Measurements from ENCODE around the gene NCOA6.
A peak's percentile ranks its signal among the peaks of the same experiment; 100 is the strongest.

DNA sequence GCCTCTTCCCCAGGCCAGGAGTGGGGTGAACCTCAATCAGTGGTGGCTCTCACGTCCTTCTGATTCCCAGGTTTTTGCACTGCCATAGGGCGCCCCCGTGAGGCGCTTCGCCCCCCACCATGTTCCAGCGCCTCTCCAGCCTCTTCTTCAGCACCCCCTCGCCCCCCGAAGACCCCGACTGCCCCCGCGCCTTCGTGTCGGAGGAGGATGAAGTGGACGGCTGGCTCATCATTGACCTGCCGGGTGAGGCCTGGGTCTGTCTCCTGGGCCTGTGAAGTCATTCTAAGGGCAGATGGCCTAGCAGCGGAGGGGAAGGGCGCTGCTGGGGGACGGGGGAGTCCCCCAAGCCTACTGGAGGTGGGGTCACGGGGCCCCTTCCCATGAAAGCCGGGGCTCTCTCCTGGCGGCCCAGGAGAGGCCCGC lies 116.8 kb downstream of the NCOA6 start:
- TF ChIP-seq POLR2A (IDR thresholded peaks at IDR 0.05) = no peak
- TF ChIP-seq, protein P1, sequence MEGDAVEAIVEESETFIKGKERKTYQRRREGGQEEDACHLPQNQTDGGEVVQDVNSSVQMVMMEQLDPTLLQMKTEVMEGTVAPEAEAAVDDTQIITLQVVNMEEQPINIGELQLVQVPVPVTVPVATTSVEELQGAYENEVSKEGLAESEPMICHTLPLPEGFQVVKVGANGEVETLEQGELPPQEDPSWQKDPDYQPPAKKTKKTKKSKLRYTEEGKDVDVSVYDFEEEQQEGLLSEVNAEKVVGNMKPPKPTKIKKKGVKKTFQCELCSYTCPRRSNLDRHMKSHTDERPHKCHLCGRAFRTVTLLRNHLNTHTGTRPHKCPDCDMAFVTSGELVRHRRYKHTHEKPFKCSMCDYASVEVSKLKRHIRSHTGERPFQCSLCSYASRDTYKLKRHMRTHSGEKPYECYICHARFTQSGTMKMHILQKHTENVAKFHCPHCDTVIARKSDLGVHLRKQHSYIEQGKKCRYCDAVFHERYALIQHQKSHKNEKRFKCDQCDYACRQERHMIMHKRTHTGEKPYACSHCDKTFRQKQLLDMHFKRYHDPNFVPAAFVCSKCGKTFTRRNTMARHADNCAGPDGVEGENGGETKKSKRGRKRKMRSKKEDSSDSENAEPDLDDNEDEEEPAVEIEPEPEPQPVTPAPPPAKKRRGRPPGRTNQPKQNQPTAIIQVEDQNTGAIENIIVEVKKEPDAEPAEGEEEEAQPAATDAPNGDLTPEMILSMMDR (IDR thresholded peaks at IDR 0.05) = peak; percentile 25 to 70 (median 56)

Measured in uterus (tissue), 2 donors.